IPS-20b (cell line): ENCODE measurements around the gene DCHS2.

Experiments used
- H3K27ac ChIP-seq: one replicate; pipeline ENCODE4 v1.5.1; 2013; ENCODE audit warnings: low read length
- H3K27me3 ChIP-seq: 2 replicates; pipeline ENCODE4 v1.6.1; 2013; ENCODE audit warnings: mild to moderate bottlenecking, low read length, inconsistent platforms; ENCODE audit not compliant: insufficient read depth
- H3K36me3 ChIP-seq: 2 replicates; pipeline ENCODE4 v1.6.1; 2013; ENCODE audit warnings: low read depth, mild to moderate bottlenecking, inconsistent platforms, low read length, moderate library complexity; ENCODE audit not compliant: insufficient read depth
- H3K4me1 ChIP-seq: 2 replicates; pipeline ENCODE4 v1.6.1; 2013; ENCODE audit warnings: mild to moderate bottlenecking, control low read depth, inconsistent platforms, low read length, moderate library complexity; ENCODE audit not compliant: insufficient read depth
- H3K4me3 ChIP-seq: 2 replicates; pipeline ENCODE4 v1.5.1; 2013; ENCODE audit warnings: mild to moderate bottlenecking, low read length, inconsistent platforms
- H3K9ac ChIP-seq: 2 replicates; pipeline ENCODE4 v1.6.1; 2013; ENCODE audit warnings: low read depth, mild to moderate bottlenecking, inconsistent platforms, low read length, moderate library complexity
- H3K9me3 ChIP-seq: 2 replicates; pipeline ENCODE4 v1.6.1; 2013; ENCODE audit warnings: mild to moderate bottlenecking, low read depth, low read length, inconsistent platforms; ENCODE audit not compliant: insufficient read depth

DCHS2 gene, protein sequence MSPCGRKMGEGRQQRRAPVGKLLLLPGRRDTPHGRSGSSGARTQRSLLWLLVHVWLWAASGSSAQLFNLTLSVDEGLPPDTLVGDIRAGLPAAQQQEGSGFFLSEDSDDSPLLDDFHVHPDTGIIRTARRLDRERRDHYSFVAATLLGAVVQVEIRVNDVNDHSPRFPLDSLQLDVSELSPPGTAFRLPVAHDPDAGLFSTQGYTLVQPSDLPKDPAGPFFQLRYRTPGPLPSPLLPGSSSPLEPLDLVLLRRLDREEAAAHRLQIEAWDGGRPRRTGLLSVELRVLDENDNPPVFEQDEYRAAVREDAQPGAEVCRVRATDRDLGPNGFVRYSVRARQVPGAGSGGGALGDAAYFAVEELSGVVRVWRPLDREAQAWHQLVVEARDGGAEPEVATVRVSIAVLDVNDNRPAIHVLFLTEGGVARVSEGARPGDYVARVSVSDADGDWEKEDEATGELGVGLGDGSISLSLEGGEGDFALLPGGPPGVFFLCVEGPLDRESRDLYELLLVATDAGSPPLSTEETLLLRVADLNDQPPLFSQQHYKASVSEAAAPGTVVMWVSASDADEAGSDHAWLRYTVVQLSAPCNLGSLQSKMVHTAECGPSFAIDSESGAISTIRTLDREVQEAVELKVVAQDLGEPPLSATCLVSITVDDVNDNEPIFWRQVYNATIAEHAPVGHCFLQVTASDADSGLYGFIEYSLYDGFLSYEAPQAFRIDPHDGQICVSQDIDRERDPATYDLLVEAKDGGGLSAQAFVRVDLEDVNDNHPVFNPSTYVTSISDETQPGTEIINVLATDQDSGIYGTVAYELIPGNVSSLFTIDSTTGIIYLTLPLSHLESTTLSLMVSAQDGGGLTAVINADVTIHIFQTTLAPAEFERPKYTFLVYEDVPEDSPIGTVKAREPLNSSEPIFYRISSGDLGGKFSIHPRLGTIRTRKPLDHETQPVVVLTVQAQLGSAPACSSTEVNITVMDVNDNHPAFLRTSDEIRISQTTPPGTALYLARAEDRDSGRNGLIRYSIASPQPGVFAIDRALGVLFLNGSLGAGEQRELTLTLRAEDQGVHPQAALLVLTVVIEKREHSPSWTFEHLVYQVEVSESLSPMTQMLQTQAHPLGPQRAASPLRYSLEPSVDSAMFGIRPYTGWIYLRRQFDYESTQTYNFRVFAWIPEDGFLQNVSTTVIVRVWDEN (N-terminal part only)

DNA sequence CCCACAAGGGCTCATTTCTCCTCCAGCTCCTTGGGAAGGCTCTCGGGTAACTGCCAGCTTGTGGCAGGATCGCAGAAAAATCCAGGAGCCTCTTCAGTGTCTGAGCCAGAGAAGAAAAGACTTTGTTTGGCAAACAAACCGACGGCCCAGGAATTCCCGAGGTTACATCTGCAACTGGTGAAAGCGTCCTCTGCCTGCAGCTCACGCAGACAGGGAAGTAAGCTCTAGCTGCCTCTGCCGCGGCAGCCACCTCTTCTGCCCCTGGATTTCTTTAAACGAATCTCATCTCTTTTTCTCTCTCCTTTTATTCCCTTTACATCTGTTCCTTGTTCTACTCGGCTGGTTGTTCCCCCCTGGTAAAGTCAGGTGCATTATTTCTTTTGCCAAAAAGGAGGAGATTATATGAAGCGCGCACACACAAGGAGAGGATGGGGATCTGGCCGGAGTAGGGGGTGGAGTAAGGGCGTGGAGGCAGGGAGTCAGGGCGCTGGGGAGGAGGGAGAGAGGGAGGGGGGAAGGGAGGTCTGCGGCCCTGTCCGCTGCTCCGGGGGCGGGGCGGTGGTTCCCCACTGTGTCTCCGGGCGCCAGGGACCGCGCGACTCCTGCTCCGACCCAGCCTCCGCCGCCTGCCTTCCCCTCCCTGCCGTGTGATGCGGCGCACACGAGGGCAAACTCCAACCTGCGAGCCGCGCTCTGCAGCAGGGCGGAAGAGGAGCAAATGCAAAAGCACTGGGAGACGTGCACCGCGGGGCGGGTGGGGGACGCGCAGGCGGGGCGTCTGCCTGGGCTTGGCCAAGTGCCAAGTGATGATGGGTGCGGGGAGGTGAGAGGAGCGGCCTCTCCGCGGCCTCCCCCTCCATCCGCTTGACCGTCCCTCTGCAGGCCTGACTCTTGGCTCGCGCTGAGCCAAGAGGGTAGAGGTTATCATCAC, at the start of gene DCHS2:
Gene DCHS2 (minus strand): TSS at position 459 of the 931 bp plus-strand sequence. CDS start 444 bp downstream, at position 15.
- Histone ChIP-seq H3K27me3 (peaks cover 88% of the 10 kb centered on the region), H3K4me1 (peaks cover 4% of the 10 kb centered on the region; the same call in 1 of the 2 replicates), H3K9me3 (no peaks in the 10 kb centered on the region), H3K27ac (no peak within 1 kb of the TSS), H3K36me3 (no peaks in the 10 kb centered on the region), H3K9ac (peak within 1 kb of the TSS; percentile 42; the same call in 1 of the 2 replicates), H3K4me3 (peak within 1 kb of the TSS; percentile 66)

DNA sequence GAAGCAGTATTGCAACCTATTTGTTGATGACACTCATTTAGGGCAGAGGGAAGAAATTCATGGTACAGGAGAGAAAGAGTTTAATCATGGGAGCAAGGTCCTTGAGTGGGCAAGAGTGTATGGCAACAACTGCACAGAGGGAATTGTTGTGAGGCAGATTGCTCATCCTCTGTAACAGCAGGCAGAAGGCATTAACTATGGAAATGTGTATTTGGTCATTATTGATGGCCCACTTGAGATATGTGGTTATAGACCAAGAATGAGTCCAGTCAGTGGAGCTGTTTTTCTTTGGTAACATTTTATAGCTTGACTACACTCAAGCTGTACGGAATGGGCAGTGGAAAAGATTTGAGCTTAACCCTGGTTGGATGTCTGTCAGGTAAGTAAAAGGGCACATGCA, 42.7 kb upstream of the DCHS2 start:
- no peak overlapping the region for H3K9ac ChIP-seq
- H3K4me3 ChIP-seq: no peak overlapping the region
- H3K4me1 ChIP-seq: no peaks in the 10 kb centered on the region
- H3K9me3 ChIP-seq: no peaks in the 10 kb centered on the region
- H3K27me3 ChIP-seq: no peaks in the 10 kb centered on the region
- H3K27ac ChIP-seq: no peak overlapping the region
- H3K36me3 ChIP-seq: peaks cover 43% of the 10 kb centered on the region

DNA sequence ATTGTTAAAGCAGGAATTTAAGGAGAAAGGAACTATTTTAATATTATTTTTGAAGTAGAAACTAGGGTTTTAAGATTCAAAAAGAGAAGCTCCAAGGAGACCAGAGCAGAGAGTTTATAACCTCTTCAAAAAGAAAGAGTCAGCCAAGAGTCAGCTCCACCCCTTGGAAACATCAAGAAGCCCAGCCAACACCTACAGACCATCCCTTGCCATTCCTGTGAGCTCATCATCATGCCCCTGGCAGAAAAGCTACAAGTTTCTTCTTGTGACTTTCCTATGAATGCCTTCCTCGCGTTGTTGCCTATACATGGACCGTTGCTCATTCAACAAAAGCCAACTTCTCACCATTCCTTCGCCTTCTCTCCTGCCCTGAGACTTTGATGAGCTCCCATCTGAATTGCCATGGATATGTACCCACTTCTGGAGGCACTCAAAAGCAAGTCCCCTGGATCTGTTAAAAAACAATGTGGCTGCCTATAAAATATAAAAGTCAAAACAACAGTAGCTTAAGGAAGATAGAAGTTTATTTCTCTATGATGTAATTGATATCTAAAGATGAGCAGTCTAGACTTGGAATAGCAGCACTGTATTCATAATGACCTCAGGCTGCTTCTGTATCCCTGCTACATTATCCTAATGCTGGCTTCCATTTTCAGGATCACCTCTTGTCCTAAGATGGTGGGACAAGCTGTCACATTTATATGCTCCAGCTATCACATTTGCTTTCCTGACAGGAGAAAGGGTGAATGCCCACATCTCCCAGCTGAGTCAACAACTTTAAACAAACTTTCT, 38.3 kb upstream of the DCHS2 start:
- H3K27ac ChIP-seq: no peak overlapping the region
- no peak overlapping the region for H3K4me3 ChIP-seq
- no peaks in the 10 kb centered on the region for H3K27me3 ChIP-seq
- H3K9me3 ChIP-seq: no peaks in the 10 kb centered on the region
- H3K9ac ChIP-seq: no peak overlapping the region
- H3K4me1 ChIP-seq: no peaks in the 10 kb centered on the region
- no peaks in the 10 kb centered on the region for H3K36me3 ChIP-seq

DNA sequence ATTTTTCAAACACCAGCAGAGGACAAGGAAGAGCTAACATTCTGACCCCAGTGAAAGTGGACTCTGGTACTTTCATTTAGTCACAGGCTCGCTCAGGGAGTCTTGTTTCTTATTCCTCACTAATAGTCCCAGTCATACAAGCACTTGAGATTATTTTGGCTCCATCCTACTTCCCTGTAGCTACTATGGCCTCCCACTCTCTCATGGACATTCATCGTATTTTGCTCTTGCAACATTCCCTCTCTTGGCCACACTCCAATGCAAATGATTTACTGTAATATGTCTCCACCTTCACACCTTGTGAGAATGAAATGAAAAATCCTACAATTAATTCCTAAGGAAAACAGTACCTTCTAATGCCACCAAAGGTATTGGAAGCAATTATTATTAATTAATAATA, 37.3 kb upstream of the DCHS2 start:
- no peaks in the 10 kb centered on the region for H3K36me3 ChIP-seq

DNA sequence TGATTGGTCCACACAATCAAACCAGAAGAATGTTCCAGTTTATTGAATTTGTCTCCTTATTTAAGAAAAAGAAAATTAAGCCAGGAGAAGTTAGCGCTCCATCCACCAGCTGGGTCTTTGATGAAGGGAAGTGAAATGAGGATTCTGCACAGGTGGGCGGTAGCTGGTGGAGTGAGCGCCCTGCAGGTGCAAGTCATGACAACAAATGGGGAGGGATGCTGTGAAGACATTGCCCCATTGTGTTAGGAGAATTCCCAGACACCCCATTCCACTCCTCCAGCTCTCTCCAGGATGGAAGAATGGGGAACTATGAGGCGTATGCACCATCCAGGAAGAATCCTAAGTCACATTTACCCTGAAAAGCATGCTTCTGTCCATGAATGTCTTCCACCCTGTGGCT, 35.7 kb upstream of the DCHS2 start:
- Histone ChIP-seq H3K27ac (no peak overlapping the region), H3K9me3 (no peaks in the 10 kb centered on the region), H3K27me3 (no peaks in the 10 kb centered on the region), H3K9ac (no peak overlapping the region), H3K4me3 (no peak overlapping the region), H3K36me3 (no peaks in the 10 kb centered on the region), H3K4me1 (no peaks in the 10 kb centered on the region)

More for the DNA sequence above, 37.3 kb upstream of the DCHS2 start:
- Histone ChIP-seq H3K27ac (no peak overlapping the region), H3K27me3 (no peaks in the 10 kb centered on the region), H3K9me3 (no peaks in the 10 kb centered on the region), H3K4me3 (no peak overlapping the region), H3K4me1 (no peaks in the 10 kb centered on the region), H3K9ac (no peak overlapping the region)

DNA sequence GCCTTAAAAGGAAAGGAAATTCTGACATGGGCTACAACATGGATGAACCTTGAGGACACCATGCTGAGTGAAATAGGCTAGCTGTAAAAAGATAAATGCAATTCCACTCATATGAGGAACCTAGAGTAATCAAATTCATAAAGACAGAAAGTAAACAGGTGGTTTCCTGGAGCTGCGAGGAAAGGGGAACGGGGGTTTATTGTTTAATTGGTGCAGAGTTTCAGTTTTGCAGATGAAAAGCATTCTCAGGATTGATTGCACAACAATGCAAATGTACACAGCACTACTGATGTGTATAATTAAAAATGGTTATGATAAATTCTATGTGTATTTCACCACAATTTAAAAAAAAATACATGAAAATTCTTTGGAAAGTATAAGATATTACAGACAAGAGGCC, 34.6 kb upstream of the DCHS2 start:
- Histone ChIP-seq H3K27ac (no peak overlapping the region), H3K9me3 (no peaks in the 10 kb centered on the region), H3K27me3 (no peaks in the 10 kb centered on the region), H3K4me3 (no peak overlapping the region), H3K9ac (no peak overlapping the region), H3K4me1 (no peaks in the 10 kb centered on the region), H3K36me3 (no peaks in the 10 kb centered on the region)

DNA sequence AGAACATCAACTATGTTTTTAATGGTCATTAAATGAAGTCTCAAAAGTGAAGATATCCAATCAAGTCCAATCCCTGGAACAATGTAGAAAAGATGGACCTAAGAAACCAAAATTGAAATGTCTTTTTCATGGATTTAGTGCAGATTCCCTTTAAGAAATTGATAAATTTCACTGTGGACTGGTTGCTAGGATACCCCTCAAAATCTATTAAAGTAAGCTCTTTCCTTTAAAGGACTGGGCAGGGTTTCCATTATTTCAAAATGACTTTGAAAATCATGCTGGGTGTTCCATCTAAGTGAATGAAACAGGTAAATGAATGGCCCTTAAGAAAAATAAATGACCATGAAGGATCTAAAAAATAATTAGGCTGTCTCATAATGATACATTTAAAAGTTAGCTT, 30.0 kb upstream of the DCHS2 start:
- no peak overlapping the region for H3K9ac ChIP-seq

DNA sequence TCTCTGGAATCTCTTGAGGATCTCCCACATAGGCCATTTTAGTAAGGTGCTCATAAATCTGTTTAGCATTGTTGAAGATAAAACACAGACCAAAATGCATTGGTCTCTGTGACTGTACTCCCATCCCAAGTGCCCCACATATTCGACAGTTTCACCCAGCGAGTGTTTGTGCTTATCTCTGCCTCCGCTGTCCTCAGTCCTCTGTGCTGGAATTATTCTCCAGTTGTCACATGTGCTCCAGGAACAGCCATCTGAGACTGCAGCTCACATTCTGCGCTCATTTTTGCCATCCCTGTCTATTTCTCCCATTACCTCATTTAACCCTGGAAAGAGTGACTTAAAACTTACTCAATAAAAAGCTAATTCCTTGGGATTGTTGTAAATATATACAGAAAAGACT, 27.6 kb upstream of the DCHS2 start:
- Histone ChIP-seq H3K27ac (no peak overlapping the region), H3K36me3 (no peaks in the 10 kb centered on the region), H3K27me3 (no peaks in the 10 kb centered on the region), H3K4me1 (no peaks in the 10 kb centered on the region), H3K9me3 (no peaks in the 10 kb centered on the region), H3K4me3 (no peak overlapping the region), H3K9ac (no peak overlapping the region)

More for the DNA sequence above, 30.0 kb upstream of the DCHS2 start:
- no peaks in the 10 kb centered on the region for H3K9me3 ChIP-seq
- no peaks in the 10 kb centered on the region for H3K4me1 ChIP-seq
- H3K4me3 ChIP-seq: no peak overlapping the region
- H3K27ac ChIP-seq: no peak overlapping the region
- H3K36me3 ChIP-seq: no peaks in the 10 kb centered on the region
- H3K27me3 ChIP-seq: no peaks in the 10 kb centered on the region

DNA sequence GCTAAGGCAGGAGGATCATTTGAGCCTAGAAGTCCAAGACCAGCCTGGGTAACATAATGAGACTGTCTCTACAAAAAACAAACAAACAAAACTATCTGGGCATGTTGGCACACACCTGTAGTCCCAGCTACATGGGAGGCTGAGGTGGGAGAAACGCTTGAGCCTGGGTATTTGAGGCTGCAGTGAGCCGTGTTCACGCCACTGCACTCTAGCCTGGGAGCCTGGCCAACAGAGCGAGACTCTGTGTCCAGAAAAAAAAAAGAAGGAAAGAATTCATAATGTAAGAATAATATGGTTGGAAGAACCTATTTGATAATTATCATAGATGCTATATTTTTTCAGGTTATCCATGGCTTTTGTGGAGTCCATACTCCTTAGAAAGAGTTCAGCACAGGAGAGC, 26.0 kb upstream of the DCHS2 start:
- no peak overlapping the region for H3K4me3 ChIP-seq
- H3K27me3 ChIP-seq: no peaks in the 10 kb centered on the region
- H3K9me3 ChIP-seq: peaks cover 5% of the 10 kb centered on the region; the same call in 1 of the 2 replicates
- no peak overlapping the region for H3K9ac ChIP-seq
- no peaks in the 10 kb centered on the region for H3K36me3 ChIP-seq
- H3K4me1 ChIP-seq: 0 out of 2 replicates have a peak, but pooled peaks cover 2% of the 10 kb centered on the region
- no peak overlapping the region for H3K27ac ChIP-seq

DNA sequence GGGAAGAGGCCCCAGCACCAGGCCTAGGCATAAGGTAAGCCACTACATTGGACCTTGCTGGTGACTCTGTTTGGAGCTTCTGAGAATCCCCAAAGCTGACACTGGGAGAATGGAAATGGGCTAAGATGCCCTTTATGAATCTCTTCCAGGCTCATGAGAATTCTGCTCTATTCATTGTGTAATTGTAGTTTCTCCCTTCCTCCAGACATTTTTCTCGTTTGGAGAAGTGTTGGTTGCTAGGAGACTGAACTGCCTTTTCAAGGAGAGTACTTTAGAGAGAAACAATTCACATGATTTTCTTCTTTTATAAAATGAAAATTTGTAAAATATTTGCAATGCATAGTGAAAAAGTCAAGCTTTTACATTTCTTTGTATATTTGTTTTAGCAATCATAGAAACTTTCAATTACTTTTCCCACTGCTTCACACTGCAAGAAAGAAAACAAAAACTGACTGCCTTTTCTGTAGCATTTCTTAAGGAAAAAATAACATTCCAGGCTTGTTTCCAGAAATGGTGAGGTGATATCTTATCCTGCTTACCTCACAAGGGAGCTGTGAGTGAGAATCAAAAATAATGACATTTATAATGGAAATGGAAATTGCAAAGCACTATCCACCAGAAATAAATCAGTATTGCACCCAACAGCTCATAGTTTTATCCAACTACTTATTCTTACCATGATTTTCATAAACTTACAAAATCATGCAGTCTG, 24.9 kb upstream of the DCHS2 start:
- Histone ChIP-seq H3K9ac (no peak overlapping the region), H3K4me1 (peaks cover 10% of the 10 kb centered on the region; the same call in 1 of the 2 replicates), H3K9me3 (peaks cover 5% of the 10 kb centered on the region; the same call in 1 of the 2 replicates), H3K36me3 (no peaks in the 10 kb centered on the region), H3K27ac (no peak overlapping the region), H3K27me3 (no peaks in the 10 kb centered on the region), H3K4me3 (no peak overlapping the region)
